DOHH2 (cell line): ENCODE data around the gene TEF.

Source experiments
- H3F3A ChIP-seq: fragments of 200-600 bp; sonication (generic), shearing (Covaris generic); 2 replicates; pipeline ENCODE4 v1.6.0; 2016; ENCODE audit warnings: antibody characterized with exemption, mild to moderate bottlenecking; ENCODE audit not compliant: control insufficient read depth, insufficient read depth
- H3K27ac ChIP-seq: fragments of 200-600 bp; sonication (generic); 2 replicates; pipeline ENCODE4 v1.5.1; 2014; ENCODE audit warnings: low read depth, mild to moderate bottlenecking, low read length, moderate library complexity
- H3K27me3 ChIP-seq: fragments of 200-600 bp; sonication (generic); 2 replicates; pipeline ENCODE4 v1.6.1; 2014; ENCODE audit warnings: mild to moderate bottlenecking, low read length, mixed read lengths; ENCODE audit not compliant: control insufficient read depth
- H3K36me3 ChIP-seq: fragments of 200-600 bp; sonication (generic); 2 replicates; pipeline ENCODE4 v1.6.1; 2014; ENCODE audit warnings: mild to moderate bottlenecking, low read length, moderate library complexity, mixed read lengths; ENCODE audit not compliant: control insufficient read depth
- H3K4me1 ChIP-seq: fragments of 200-600 bp; sonication (generic); 2 replicates; pipeline ENCODE4 v1.6.1; 2014; ENCODE audit warnings: mild to moderate bottlenecking, low read length, mixed read lengths; ENCODE audit not compliant: control insufficient read depth
- H3K4me2 ChIP-seq: fragments of 200-600 bp; sonication (generic); 2 replicates; pipeline ENCODE4 v1.6.0; 2014; ENCODE audit warnings: mild to moderate bottlenecking, low read length, moderate library complexity
- H3K4me3 ChIP-seq: fragments of 200-600 bp; sonication (generic); 2 replicates; pipeline ENCODE4 v1.5.1; 2014; ENCODE audit warnings: mild to moderate bottlenecking, low read length, mixed read lengths
- H3K79me2 ChIP-seq: fragments of 200-600 bp; sonication (generic); 2 replicates; pipeline ENCODE4 v1.6.1; 2014; ENCODE audit warnings: mild to moderate bottlenecking, low read length, mixed read lengths; ENCODE audit not compliant: control insufficient read depth
- H3K9me2 ChIP-seq: fragments of 200-600 bp; sonication (generic); replicated peaks from 2 replicates; pipeline ENCODE4 v1.6.1; 2014; ENCODE audit warnings: mild to moderate bottlenecking, low read length, mixed read lengths; ENCODE audit not compliant: control insufficient read depth
- H3K9me3 ChIP-seq: fragments of 200-600 bp; sonication (generic); 2 replicates; pipeline ENCODE4 v1.6.1; 2014; ENCODE audit warnings: antibody characterized with exemption, low read length, mixed read lengths; ENCODE audit not compliant: control insufficient read depth, insufficient read depth
- H4K20me1 ChIP-seq: fragments of 200-600 bp; sonication (generic); 2 replicates; pipeline ENCODE4 v1.6.0; 2014; ENCODE audit warnings: low read depth, mild to moderate bottlenecking, antibody characterized with exemption, low read length, moderate library complexity; ENCODE audit not compliant: control insufficient read depth, insufficient read depth
- EZH2phosphoT487 ChIP-seq: fragments of 200-600 bp; sonication (generic); IDR thresholded peaks from 2 replicates; pipeline ENCODE4 v1.6.1; 2017; ENCODE audit warnings: borderline replicate concordance, mild to moderate bottlenecking, antibody characterized with exemption, low read length, moderate library complexity, mixed read lengths
- TF ChIP-seq, protein P1 (sequence below): fragments of 200-600 bp; sonication (generic); IDR thresholded peaks from one replicate; pipeline ENCODE4 v1.5.1; 2014; ENCODE audit warnings: antibody characterized with exemption, mild to moderate bottlenecking, low read depth, low read length; ENCODE audit not compliant: poor library complexity, severe bottlenecking

The TEF gene

DNA sequence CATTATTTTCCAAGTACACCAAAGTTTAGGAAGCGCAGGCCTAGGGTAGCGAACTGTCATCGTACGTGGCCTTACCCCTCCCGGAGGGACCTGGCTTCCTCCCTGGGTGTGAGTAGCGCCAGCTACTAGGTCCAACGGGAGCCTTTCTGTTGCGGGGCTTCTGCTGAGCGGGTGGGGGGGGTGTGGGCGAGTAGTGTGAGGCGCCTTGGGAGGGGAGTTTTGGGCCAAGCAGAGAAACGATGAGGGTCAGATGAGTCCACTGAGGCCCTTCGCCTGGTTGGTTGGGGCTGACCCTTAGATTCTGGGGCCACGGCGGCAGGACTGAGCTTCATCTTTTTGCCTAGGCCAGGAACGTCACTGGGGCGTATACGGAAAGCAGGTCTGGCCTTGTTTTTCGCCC, 868 bp downstream of the TEF start:
- peak overlapping the region; percentile 90 for H3K4me3 ChIP-seq
- 0 out of 2 replicates have a peak overlapping the region, but pooled peaks have one; percentile 61 for H3K27ac ChIP-seq
- no peaks in the 10 kb centered on the region for H3K27me3 ChIP-seq
- peaks cover 3% of the 10 kb centered on the region; the same call in 1 of the 2 replicates for H3K36me3 ChIP-seq
- H3F3A ChIP-seq = no peaks in the 10 kb centered on the region
- no peaks in the 10 kb centered on the region for H3K9me2 ChIP-seq
- peaks cover 16% of the 10 kb centered on the region for H3K79me2 ChIP-seq
- H3K9me3 ChIP-seq = no peaks in the 10 kb centered on the region
- peaks cover 25% of the 10 kb centered on the region for H3K4me1 ChIP-seq
- H3K4me2 ChIP-seq = peak overlapping the region; percentile 99
- no peaks in the 10 kb centered on the region for H4K20me1 ChIP-seq
- no peak for TF ChIP-seq EZH2phosphoT487

DNA sequence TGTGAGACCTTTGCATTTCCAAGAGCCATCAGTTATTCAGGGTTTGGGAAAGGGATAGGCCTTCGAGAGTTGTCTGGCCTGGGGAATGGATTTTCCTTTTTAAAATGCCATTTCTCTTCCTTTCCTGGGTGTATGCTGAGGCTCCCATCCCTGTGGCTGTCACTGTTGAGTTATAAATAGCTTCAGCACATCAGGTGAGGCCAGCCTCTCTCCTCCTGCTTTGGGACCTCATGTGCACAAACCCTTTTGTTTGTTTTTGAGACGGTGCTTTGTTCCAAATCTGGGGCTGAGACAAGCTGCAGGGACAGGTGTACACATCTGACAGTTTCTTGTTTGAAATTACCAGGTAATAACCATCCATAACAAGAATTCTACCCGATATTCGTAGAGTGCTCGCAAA, 1.3 kb downstream of the TEF start:
- H3K4me2 ChIP-seq = peak overlapping the region; percentile 99
- no peaks in the 10 kb centered on the region for H3K9me3 ChIP-seq
- H3K27ac ChIP-seq = no peak overlapping the region
- no peaks in the 10 kb centered on the region for H4K20me1 ChIP-seq
- peak overlapping the region; percentile 90 for H3K4me3 ChIP-seq
- no peaks in the 10 kb centered on the region for H3F3A ChIP-seq
- H3K27me3 ChIP-seq = no peaks in the 10 kb centered on the region
- TF ChIP-seq, protein P1, sequence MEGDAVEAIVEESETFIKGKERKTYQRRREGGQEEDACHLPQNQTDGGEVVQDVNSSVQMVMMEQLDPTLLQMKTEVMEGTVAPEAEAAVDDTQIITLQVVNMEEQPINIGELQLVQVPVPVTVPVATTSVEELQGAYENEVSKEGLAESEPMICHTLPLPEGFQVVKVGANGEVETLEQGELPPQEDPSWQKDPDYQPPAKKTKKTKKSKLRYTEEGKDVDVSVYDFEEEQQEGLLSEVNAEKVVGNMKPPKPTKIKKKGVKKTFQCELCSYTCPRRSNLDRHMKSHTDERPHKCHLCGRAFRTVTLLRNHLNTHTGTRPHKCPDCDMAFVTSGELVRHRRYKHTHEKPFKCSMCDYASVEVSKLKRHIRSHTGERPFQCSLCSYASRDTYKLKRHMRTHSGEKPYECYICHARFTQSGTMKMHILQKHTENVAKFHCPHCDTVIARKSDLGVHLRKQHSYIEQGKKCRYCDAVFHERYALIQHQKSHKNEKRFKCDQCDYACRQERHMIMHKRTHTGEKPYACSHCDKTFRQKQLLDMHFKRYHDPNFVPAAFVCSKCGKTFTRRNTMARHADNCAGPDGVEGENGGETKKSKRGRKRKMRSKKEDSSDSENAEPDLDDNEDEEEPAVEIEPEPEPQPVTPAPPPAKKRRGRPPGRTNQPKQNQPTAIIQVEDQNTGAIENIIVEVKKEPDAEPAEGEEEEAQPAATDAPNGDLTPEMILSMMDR = no peak
- no peak for TF ChIP-seq EZH2phosphoT487
- H3K4me1 ChIP-seq = peaks cover 22% of the 10 kb centered on the region
- peaks cover 4% of the 10 kb centered on the region; the same call in 1 of the 2 replicates for H3K36me3 ChIP-seq
- no peaks in the 10 kb centered on the region for H3K9me2 ChIP-seq
- H3K79me2 ChIP-seq = peaks cover 16% of the 10 kb centered on the region

DNA sequence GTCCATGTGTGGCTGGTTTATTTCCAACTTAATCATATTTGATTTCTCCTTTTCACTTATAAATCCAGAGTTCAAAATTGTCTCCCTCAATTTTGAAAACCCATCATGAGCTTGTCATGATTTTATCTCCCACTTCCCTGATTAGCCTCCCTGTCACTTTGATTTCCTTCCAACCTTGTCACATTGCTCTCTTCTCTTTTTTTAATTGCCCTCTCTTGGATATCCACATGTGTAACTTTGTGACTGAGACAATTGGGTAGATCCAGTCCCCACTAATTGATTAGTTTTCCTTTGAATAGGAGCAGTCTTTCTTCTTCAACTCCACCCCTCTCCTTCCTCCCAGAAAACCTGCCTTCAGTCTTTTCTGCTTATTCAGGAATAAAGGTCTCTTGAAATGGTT, 2.4 kb downstream of the TEF start:
- Histone ChIP-seq H3K9me3 (no peaks in the 10 kb centered on the region), H3K4me3 (no peak overlapping the region), H3K36me3 (peaks cover 4% of the 10 kb centered on the region; the same call in 1 of the 2 replicates)

DNA sequence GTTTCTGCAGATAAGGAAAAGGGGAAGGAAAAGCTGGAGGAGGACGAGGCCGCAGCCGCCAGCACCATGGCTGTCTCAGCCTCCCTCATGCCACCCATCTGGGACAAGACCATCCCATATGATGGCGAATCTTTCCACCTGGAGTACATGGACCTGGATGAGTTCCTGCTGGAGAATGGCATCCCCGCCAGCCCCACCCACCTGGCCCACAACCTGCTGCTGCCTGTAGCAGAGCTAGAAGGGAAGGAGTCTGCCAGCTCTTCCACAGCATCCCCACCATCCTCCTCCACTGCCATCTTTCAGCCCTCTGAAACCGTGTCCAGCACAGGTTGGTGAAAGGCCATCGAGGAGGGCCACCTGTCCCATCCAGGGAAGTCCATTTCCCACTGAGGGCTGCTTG, 5.6 kb downstream of the TEF start:
- Histone ChIP-seq H3F3A (no peaks in the 10 kb centered on the region), H3K9me2 (no peaks in the 10 kb centered on the region), H3K79me2 (peaks cover 15% of the 10 kb centered on the region), H4K20me1 (no peaks in the 10 kb centered on the region), H3K9me3 (no peaks in the 10 kb centered on the region), H3K36me3 (peaks cover 7% of the 10 kb centered on the region; the same call in 1 of the 2 replicates), H3K4me2 (no peak overlapping the region), H3K4me1 (peaks cover 13% of the 10 kb centered on the region), H3K4me3 (no peak overlapping the region), H3K27me3 (no peaks in the 10 kb centered on the region), H3K27ac (no peak overlapping the region)
- TF ChIP-seq, protein P1 = no peak
- no peak for TF ChIP-seq EZH2phosphoT487

More for the DNA sequence above, 2.4 kb downstream of the TEF start:
- Histone ChIP-seq H4K20me1 (no peaks in the 10 kb centered on the region), H3F3A (no peaks in the 10 kb centered on the region), H3K27me3 (no peaks in the 10 kb centered on the region), H3K79me2 (peaks cover 16% of the 10 kb centered on the region), H3K4me1 (peaks cover 22% of the 10 kb centered on the region), H3K9me2 (no peaks in the 10 kb centered on the region), H3K4me2 (no peak overlapping the region), H3K27ac (no peak overlapping the region)
- TF ChIP-seq EZH2phosphoT487 = no peak
- TF ChIP-seq, protein P1 = no peak
